HG03060 (cell line): ENCODE results near the gene ADAM10.

ENCODE experiments used
- ATAC-seq: cut with Tn5 transposase; IDR thresholded peaks from one replicate; pipeline ENCODE4 v1.9.1; 2021; ENCODE audit warnings: low read depth, moderate number of reproducible peaks; ENCODE audit not compliant: unreplicated experiment

Gene ADAM10

GRCh38 chr15:58558777-58559176 is 190.7 kb downstream of the ADAM10 start:
- ATAC-seq: no peak

DNA sequence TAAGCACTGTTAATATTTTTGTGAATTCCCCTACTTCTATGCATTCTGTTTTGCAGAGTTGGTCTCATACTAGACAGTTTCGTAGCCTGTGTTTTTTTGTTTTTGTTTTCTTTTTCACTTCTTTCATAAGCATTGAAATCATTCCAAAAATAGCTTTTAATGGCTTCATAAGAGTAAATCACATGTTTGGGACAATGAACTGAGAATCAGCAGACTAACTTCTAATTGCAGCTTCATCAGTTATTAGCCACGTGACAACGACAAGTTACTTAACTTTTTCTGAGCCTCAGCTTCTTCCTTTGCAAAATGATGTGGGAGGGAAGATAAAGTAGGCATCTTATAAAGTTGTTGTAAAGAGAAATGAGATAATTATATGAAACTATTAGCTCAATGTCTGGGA is 193.0 kb downstream of the ADAM10 start:
- ATAC-seq: no peak

DNA sequence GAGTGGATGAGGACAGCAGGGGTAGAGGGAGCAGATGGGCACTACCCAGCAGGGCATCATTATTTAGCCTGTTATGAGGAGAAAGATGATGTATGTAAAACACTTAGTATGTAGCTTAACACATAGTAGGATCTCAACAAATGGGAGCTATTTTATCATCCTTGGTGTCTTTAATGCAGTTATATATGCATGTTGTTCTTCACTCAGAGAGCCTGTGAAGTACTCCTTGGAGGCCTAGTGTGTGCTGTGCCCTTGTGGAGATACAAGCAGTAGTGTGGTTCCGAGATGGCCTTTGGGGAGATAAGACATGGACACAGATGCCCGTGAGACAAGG is 193.5 kb downstream of the ADAM10 start:
- ATAC-seq: no peak

DNA sequence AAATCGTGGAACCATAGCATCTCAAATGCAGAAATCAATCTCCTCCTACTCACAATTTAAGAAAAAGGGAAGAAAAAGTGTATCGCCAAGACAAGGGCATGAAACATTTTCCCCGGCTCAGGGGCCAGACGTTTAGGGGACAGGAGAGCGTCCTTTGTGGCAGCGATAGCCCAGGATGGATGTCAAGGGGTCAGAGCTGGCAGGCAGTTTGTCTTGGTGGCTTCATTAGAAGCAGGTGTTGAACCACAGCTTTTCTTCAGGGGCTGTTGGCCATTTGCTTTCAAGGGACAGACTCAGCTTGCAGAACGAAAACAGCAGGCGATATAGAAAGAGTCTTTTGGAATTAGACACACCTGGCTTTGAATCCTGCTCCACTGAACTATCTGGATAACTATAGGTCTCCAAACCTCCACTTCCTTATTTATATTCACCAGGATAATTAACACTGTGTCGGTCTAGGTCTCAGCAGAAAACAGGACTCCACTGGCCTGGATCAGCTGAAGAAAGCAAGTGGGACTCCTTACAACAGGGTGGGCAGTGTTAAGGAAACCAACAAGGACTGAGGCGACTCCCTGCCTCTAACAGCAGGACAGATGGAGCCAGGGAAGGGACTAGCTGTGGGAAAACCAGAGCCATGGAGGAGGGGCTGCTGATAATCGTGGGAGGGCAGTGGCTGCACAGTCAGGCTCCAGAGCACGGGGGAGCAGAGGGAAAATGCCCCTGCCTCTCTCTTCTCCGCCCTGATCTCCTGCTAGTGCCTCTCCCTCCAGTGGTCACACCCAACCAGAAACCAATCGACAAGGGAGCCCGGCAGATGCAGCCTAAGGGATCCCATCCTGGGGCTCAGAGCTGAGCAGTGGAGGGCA is 194.1 kb downstream of the ADAM10 start:
- no peak for ATAC-seq

GRCh38 chr15:58554758-58555157 is 194.7 kb downstream of the ADAM10 start:
- ATAC-seq: no peak

DNA sequence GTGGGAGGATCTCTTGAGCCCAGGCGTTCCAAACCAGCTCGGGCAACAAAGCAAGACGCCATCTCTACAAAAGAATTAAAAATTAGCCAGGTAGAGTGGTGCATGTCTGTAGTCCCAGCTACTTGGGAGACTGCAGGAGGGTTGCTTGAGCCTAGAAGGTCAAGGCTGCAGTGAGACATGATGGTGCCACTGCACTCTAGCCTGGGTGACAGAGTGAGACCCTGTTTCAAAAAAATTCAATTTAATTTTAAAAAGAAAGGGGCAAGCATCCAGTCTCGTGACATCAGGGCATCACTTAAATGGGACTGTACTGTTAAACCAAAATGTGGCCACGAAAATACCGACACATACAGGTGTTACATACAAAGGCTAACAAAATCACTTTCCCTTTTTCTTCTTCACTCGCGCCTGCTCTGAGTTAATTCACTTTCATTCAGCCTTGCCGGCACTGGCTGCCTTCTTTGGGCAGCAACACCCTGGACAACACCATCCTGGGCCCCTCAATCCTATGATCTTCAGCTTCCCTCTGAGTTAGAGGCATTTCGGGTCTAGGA is 196.1 kb downstream of the ADAM10 start:
- no peak for ATAC-seq

DNA sequence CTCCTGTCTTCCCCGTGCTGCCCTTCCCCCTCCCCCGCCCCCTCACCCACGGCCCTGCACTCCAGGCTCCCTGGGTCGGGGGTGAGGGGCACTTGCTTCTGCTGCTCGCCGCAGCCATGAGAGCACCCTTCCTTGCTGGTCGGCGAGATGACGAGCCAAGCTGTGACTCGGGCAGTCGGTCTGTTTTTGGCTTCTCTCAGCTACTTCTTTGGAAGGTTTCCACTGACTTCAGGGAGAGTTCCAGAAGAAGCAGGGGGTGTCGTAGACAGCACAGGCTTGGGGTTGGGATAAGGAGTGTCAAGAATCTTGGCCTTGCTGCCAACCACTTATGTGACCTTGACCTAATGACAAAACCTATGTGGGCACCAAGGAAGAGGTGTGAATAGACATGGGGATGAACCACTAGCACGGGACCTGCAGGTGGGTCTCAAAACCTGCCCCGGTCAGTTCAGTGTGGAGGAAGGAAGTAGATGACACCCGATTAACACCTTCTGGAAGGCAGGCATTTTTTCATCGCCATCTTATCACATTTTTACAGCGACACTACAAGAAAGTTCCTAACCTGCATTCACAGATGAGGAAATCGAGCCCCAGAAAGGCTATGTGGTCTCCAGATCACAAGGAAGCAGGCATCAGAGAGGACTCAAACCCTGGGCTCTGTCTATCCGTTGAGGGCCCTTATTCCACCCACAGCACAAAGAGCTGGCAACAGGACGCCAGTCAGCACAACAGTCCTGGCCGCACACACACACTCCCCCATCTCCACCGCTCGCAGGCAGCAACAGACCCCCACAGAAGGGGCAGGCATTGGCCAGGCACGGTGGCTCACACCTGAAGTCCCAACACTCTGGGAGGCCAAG is 196.8 kb downstream of the ADAM10 start:
- ATAC-seq: no peak

- no peak for ATAC-seq
Observed at GRCh38 chr15:58551764-58552504, 197.6 kb downstream of the ADAM10 start.

DNA sequence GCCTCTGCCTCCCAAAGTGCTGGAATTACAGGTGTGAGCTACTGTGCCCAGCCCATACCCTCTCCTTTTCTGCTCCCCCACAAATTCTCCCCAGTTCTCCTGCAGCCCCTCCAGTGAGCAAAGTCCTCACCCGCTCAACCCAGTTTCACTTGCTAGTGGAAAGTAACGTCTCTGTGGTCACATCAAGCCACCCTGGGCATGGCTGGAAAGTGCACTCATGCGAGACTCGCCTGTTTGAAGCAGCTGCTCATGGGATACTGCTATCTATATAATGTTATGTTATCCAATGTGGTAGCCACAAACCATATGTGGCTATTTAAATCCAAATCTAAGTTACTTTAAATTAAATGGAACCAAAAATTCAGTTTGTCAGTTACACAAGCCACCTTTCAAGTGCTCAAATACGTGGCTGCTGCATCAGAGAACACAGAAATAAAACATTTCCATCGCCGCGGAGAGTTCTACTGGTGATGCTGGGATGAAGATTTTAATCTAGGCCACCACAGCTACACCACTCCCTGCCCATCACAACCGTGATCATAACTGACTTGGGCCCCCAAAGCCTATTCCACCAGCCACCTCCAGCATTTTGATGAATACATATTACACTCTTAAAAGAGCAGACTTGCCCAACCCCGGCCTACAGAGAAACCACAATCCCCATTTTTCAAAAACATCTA is 198.3 kb downstream of the ADAM10 start:
- no peak for ATAC-seq

GRCh38 chr15:58549785-58550074 is 199.8 kb downstream of the ADAM10 start:
- ATAC-seq: no peak

DNA sequence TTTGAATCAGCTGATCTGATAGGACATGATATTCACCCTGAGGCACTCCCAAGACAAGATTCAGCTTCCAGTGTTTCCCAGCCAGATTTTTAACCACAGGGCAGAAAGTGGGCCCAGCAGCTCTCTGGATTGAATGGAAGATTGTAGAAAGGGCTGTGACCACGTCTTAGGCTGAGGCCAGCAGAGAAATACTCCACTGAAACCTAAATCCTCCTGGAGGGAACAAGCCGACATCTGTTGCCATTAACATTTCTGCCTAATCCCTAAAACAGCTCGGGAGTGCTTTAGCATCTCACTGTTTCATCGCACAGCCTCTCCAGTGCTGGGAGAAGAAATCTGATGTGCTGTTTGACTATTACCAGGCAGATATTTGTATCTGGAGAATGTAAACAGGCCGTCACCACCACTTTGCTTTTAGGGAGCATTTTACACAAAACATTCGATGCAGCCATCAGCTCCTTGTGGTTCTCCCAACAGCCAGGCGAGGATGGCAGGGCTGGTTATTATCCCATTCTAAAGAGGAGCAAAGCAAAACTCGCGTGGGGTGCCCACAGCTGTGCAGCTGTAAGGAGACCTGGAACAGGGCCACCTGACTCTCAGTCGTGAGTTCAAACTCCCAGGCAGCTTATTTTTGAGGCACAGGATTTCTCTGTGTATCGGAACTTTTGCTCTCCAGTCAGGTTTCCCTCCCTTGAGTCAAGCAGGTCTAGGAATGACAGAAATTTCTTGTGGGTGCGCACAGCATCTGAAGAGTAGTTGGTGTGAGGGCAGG is 200.3 kb downstream of the ADAM10 start:
- ATAC-seq: no peak

DNA sequence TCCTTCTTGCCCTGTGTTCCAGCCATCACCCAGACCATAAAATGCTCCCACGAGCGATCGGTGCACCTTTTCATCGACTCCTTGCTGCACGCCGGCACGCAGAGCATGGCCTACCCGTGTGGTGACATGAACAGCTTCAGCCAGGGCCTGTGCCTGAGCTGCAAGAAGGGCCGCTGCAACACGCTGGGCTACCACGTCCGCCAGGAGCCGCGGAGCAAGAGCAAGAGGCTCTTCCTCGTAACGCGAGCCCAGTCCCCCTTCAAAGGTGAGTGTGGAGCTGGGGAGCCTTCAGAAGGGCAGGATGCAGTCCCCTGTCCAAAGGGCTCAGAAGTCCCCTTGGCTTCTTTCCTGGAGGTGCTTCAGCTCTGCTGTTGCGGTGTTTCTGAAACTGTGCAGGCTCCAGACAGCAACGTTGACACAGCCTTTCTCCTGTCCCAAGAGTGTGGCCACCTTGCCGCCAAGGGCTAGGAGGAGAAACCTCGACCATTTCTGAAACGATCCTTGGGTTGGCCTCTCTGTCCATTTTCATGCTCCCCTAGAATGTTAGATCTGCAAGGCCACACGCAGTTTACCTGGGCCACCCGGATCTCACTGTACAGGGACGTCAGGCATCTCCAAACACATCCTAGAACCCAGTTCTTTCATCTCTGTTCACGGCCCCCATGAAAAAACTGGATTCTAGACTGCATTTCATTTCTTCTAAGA is 201.0 kb downstream of the ADAM10 start:
- ATAC-seq: no peak

- ATAC-seq: no peak
Observed at GRCh38 chr15:58547628-58548307, 201.7 kb downstream of the ADAM10 start.

GRCh38 chr15:58546635-58547627 is 202.6 kb downstream of the ADAM10 start:
- ATAC-seq: no peak

- ATAC-seq: no peak
Observed at GRCh38 chr15:58546066-58546591, 203.4 kb downstream of the ADAM10 start.

GRCh38 chr15:58545307-58546065 is 204.0 kb downstream of the ADAM10 start:
- no peak for ATAC-seq
